DMS53 (cell line): ENCODE results near the gene NACAD.
"Not testable (repeated sequence)": the region's sequence is repeated elsewhere in the genome, so short reads cannot be mapped to it uniquely, and the experiment has no call there.

Experiments
- DNase-seq: peaks from one replicate; lab custom pipeline; 2025; lab: John Stamatoyannopoulos, UW

The NACAD gene

DNA sequence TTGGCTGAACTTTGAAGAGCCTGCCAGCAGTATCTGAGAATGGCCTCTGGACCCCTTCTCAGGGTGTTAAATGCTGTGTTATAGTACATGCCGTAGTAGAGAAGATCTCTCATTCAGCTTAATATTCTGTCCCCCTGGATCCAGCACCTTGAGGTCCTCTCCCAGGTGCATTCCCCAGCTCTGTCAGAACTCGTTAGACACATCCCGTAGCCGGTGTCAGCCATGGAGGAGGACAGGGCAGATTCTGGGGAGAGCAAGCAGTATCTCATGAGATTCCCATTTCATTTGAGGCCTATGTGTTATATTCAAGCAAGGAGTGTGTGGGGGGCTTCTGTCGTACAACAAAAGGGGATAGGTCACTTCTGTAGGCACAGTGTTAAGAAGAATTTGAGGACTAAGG is 34.8 kb downstream of the NACAD start:
- no peak for DNase-seq

GRCh38 chr7:45053401-45053800 is 35.4 kb downstream of the NACAD start:
- DNase-seq: no peak

- peak; percentile 71 for DNase-seq
Observed at GRCh38 chr7:45052011-45052410, 36.8 kb downstream of the NACAD start.

- no peak for DNase-seq
Observed at GRCh38 chr7:45050198-45050597, 38.6 kb downstream of the NACAD start.

DNA sequence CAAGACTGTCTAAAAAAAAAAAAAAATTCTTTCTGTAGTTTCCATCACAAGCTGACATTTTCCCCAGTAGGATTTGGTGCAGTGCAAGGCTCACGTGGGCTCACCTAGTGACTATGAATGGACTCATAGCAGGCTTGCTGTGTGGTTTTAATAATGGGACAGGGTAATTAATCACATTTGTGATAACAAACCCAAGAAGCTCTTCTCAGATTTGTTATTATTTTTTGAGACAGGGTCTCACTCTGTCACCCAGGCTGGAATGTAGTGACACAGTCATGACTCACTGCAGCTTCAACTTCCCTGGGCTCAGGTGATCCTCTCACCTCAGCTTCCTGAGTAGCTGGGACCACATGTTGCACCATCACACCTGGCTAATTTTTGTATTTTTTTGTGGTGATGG is 40.0 kb downstream of the NACAD start:
- no peak for DNase-seq

DNA sequence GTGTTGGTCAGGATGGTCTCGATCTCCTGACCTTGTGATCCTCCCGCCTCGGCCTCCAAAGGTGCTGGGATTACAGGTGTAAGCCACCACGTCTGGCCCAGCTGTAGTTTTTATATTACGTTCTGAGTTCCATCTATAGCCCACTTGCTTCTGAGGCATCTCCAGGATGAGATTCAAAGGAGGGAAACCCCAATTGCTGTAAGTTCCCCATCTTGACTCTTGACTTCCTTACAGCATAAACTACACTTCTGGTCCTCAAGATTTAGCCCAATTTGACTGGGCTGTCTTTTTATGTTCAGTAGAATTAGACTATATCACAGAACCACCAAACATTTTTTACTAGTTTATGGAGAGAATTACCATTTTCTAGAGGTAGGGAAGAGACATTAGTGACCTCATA is 44.4 kb downstream of the NACAD start:
- DNase-seq: no peak

GRCh38 chr7:45039106-45039505 is 49.7 kb downstream of the NACAD start:
- no peak for DNase-seq

GRCh38 chr7:45037876-45038275 is 50.9 kb downstream of the NACAD start:
- no peak for DNase-seq

- DNase-seq: no peak
Observed at GRCh38 chr7:45036796-45037195, 52.0 kb downstream of the NACAD start.

GRCh38 chr7:45036317-45036716 is 52.5 kb downstream of the NACAD start:
- no peak for DNase-seq

- peak; percentile 10 for DNase-seq
Observed at GRCh38 chr7:45035893-45036292, 52.9 kb downstream of the NACAD start.

- no peak for DNase-seq
Observed at GRCh38 chr7:45035371-45035770, 53.4 kb downstream of the NACAD start.

- DNase-seq: not testable (repeated sequence)
Observed at GRCh38 chr7:45034710-45035109, 54.1 kb downstream of the NACAD start.

DNA sequence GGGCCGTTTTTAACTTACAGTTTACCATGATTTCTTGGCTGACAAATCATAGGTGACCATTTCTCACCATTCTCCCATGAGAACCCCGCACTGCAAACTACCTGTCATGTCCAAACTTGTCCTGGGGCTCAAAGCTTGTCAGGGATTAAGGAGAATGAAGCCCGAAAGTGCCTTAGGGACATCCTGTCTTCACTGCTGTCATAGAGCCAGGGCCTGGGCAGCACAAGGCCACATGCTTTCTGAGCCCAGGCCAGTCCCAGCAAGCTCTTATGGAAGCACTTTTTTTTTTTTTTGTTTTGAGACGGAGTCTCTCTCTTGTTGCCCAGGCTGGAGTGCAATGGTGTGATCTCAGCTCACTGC is 54.9 kb downstream of the NACAD start:
- no peak for DNase-seq

DNA sequence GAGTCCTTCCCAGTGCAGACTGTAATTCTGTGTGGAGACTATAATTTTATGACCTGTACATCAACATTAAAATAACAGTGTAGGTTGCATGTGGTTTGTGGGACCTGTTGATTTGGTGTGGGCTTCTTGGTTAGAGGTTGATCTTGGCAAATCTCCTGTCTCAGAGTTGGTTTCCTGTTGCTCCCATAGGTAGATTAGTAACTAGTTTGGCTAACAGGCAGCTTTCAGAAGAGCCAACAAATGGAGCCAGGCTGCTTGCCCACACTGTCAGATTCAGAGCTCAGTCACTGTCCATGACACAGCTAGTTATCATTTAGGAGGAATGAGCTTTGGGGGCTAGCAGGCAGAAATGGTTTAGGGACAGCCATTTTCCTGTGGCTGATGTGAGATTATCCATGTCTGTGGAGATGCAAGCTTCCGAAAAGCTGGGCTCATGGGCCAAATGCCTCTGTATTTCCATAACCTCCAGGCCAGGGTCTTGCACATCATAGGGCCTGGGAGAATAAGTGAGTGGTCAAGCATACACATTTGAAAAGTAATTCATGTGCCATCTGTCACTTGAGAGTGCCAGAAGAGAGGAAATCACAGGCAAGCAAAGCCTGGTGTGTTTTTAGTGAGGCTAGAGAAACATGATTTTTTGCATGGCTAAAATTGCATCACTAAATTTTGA is 55.4 kb downstream of the NACAD start:
- DNase-seq: no peak

- no peak for DNase-seq
Observed at GRCh38 chr7:45032421-45032820, 56.3 kb downstream of the NACAD start.

GRCh38 chr7:45031829-45032228 is 56.9 kb downstream of the NACAD start:
- peak; percentile 62 for DNase-seq
